ENCODE results near the gene LUC7L3. TPM values are rescaled to one million over a fixed set of nuclear protein-coding genes. Genes with fewer than 3 reads are reported as not detected.

Gene LUC7L3
- total and polyA plus RNA-seq, 2 of the 13 experiments (the other 11 are each of a cell fraction or from before 2014, with no cell fraction given), result 108 to 120 TPM

GRCh38 chr17:50684612-50685333 is 34.6 kb upstream of the LUC7L3 start (continued):
- TF ChIP-seq ZHX2 (IDR thresholded peaks at IDR 0.05; ENCODE audit: low read depth) (0 out of 2 replicates have a peak, but pooled peaks have one; percentile 47), ZHX2 (CRISPR knock-in tag; IDR thresholded peaks at IDR 0.05; ENCODE audit: borderline replicate concordance) (peak; percentile 34; the same call in 1 of the 2 replicates), ZNF746 (CRISPR knock-in tag; IDR thresholded peaks at IDR 0.05) (peak; percentile 91), BRCA1 (CRISPR knock-in tag; IDR thresholded peaks at IDR 0.05) (peak; percentile 92), JARID2 (CRISPR knock-in tag; IDR thresholded peaks at IDR 0.05; ENCODE audit: insufficient replicate concordance) (no peak), CHCHD3 (CRISPR knock-in tag; IDR thresholded peaks at IDR 0.05) (no peak), ZBTB21 (CRISPR knock-in tag; IDR thresholded peaks at IDR 0.05) (0 out of 2 replicates have a peak, but pooled peaks have one; percentile 52), ATF2 (CRISPR knock-in tag; IDR thresholded peaks at IDR 0.05) (peak; percentile 96), NFYC (CRISPR knock-in tag; IDR thresholded peaks at IDR 0.05) (no peak), DMAP1 (CRISPR knock-in tag; IDR thresholded peaks at IDR 0.05) (peak; percentile 91), JUND (CRISPR knock-in tag; IDR thresholded peaks at IDR 0.05) (peak; percentile 67), ZNF597 (CRISPR knock-in tag; IDR thresholded peaks at IDR 0.05) (no peak), ZNF124 (CRISPR knock-in tag; IDR thresholded peaks at IDR 0.05) (peak; percentile 91), ZNF326 (CRISPR knock-in tag; IDR thresholded peaks at IDR 0.05; ENCODE audit: borderline replicate concordance) (no peak), MTF1 (CRISPR knock-in tag; IDR thresholded peaks at IDR 0.05) (no peak; the same call in 1 of the 2 replicates), ZNF549 (CRISPR knock-in tag; IDR thresholded peaks at IDR 0.05) (no peak), NR1H2 (CRISPR knock-in tag; IDR thresholded peaks at IDR 0.05; ENCODE audit: borderline replicate concordance, low read depth) (no peak), ZFP37 (CRISPR knock-in tag; IDR thresholded peaks at IDR 0.05; ENCODE audit: borderline replicate concordance) (0 out of 2 replicates have a peak, but pooled peaks have one; percentile 78), ZNF879 (CRISPR knock-in tag; IDR thresholded peaks at IDR 0.05) (no peak; the same call in 1 of the 2 replicates), RFXAP (CRISPR knock-in tag; IDR thresholded peaks at IDR 0.05; ENCODE audit: borderline replicate concordance) (peak; percentile 86), NPAS2 (CRISPR knock-in tag; IDR thresholded peaks at IDR 0.05; ENCODE audit: borderline replicate concordance) (no peak), KAT8 (CRISPR knock-in tag; IDR thresholded peaks at IDR 0.05) (peak; percentile 91)
